ENCODE data around the gene ENTREP1.
"Not testable (repeated sequence)": the region's sequence is repeated elsewhere in the genome, so short reads cannot be mapped to it uniquely, and the experiment has no call there.

ENTREP1 gene

GRCh38 chr9:69411931-69412740 lies 87.1 kb downstream of the ENTREP1 start:
- DNase-seq (ENCODE audit: low spot score) = no peak

GRCh38 chr9:69412741-69413150 lies 87.7 kb downstream of the ENTREP1 start:
- DNase-seq (ENCODE audit: low spot score) = no peak

- DNase-seq (ENCODE audit: low spot score) = no peak
These were observed 95.7 kb downstream of the ENTREP1 start for GRCh38 chr9:69420611-69421270.

GRCh38 chr9:69421908-69422801 lies 97.1 kb downstream of the ENTREP1 start:
- peak; percentile 70 for DNase-seq (ENCODE audit: low spot score)

GRCh38 chr9:69425136-69425801 lies 100.3 kb downstream of the ENTREP1 start:
- no peak for DNase-seq (ENCODE audit: low spot score)

GRCh38 chr9:69427286-69427685 lies 102.3 kb downstream of the ENTREP1 start:
- DNase-seq (ENCODE audit: low spot score) = no peak

GRCh38 chr9:69428017-69428785 lies 103.2 kb downstream of the ENTREP1 start:
- DNase-seq (ENCODE audit: low spot score) = no peak

- DNase-seq (ENCODE audit: low spot score) = no peak
These were observed 104.3 kb downstream of the ENTREP1 start for GRCh38 chr9:69429281-69429680.

- DNase-seq (ENCODE audit: low spot score) = no peak
These were observed 105.2 kb downstream of the ENTREP1 start for GRCh38 chr9:69430206-69430605.

GRCh38 chr9:69431203-69431602 lies 106.2 kb downstream of the ENTREP1 start:
- DNase-seq (ENCODE audit: low spot score) = no peak

GRCh38 chr9:69431777-69432176 lies 106.8 kb downstream of the ENTREP1 start:
- DNase-seq (ENCODE audit: low spot score) = no peak

- DNase-seq (ENCODE audit: low spot score) = no peak
These were observed 107.6 kb downstream of the ENTREP1 start for GRCh38 chr9:69432623-69433022.

GRCh38 chr9:69433392-69433791 lies 108.4 kb downstream of the ENTREP1 start:
- no peak for DNase-seq (ENCODE audit: low spot score)

- no peak for DNase-seq (ENCODE audit: low spot score)
These were observed 109.0 kb downstream of the ENTREP1 start for GRCh38 chr9:69433968-69434367.

- DNase-seq (ENCODE audit: low spot score) = not testable (repeated sequence)
These were observed 114.6 kb downstream of the ENTREP1 start for GRCh38 chr9:69439654-69440053.

- DNase-seq (ENCODE audit: low spot score) = not testable (repeated sequence)
These were observed 115.4 kb downstream of the ENTREP1 start for GRCh38 chr9:69440254-69440955.
